GM19238 (cell line): Measurements from ENCODE around the gene ST8SIA6.
"Not testable (repeated sequence)": the region's sequence is repeated elsewhere in the genome, so short reads cannot be mapped to it uniquely, and the experiment has no call there.

ENCODE experiments used
- DNase-seq: peaks from one replicate; pipeline ENCODE4 v3.0.0; 2011; ENCODE audit warnings: low spot score; ENCODE audit not compliant: insufficient read length

Gene ST8SIA6

DNA sequence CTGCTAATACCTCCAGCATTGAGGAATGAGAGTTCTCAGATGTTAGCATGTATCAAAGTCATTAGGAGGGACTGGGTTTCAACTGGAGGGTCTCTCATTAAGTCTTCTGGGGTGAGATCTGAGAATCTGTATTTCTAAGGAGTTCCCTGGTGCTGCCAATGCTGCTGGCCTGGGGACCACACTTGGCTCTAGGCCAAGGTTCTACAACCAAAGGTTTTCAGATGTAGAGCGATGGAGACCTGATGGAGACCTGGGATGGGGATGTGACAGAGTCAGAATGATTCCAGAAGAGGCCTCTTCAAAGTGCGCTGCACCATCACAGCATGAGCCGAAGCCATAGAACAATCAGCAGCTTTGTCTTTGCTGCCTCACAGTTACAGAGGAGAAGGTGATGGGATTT, 27.2 kb downstream of the ST8SIA6 start:
- DNase-seq, result no peak

DNA sequence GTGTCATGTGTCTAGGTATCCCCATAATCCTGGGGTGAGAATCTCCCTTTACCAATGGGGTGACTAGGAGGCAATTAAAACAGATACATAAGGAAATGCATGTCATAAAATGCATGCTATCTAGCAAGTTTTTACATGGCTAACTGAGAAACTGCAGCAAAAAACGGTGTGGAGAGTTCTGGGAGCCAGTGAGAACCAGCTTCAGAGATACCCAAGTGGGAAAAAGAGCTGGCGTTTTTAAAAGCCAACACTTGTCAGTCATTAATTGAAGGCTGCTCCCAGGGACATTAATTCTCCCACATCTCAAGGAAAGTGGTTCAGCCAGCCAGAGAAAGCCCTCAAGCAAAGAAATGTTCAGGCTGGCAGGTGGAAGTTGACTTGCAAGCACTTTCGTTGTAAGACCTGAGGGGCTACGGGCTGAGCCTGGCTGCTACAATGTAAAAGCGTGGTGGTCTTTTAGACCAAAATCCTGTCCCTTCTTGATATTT, 28.1 kb downstream of the ST8SIA6 start:
- DNase-seq, result no peak

DNA sequence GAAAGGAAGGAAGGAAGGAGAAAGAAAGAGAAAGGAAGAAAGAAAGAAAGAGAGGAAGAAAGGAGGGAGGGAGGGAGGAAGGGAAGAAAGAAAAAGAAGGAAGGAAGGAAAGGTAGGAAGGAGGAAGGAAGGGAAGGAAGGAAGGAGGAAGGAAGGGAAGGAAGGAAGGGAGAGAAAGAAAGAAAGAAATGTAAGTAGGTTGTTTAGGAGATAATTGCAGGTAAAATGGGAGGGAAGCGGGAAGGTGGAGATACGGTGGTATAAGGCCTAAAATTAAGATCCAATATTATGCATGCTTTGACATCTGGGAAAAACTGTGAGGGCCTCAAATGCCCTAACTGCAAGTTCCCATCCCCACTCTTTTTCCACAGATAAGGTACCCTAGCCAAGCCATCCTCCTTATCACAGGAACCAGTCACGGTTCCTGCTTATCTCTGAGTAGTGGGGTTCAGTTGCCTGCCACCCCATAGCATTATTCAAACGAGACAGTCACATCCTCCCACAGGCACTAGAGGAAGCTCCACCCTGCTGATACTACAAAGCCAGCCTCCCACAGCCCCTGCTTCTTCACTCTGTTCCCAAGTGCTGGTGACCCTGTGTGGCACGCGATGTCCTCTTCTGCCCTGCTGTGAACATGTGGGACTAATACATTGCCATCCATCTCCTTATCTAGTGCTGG, 28.7 kb downstream of the ST8SIA6 start:
- DNase-seq, result no peak

DNA sequence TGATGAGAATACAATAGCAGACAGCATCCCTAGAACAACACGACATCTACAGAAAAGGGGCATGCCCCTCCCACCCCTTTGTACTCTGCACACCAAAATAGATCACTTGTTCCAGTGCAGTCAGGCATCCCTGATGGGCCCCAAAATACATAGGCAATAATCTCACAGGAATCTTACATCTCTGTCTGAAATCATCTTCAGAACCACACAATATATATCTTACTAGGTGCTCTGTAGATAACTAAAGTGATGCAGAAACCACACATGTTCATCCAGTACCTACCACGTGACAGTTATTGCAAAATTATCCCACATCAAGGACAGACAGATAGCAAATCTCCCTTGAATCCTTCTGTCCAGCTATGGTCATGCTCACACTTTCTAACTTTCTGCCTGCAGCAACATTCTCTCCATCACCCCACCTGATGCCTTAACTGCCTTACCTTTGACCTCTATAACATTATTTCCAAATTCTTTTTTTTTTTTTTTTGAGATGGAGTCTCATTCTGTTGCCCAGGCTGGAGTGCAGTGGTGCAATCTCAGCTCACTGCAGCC, 30.7 kb downstream of the ST8SIA6 start:
- no peak for DNase-seq

DNA sequence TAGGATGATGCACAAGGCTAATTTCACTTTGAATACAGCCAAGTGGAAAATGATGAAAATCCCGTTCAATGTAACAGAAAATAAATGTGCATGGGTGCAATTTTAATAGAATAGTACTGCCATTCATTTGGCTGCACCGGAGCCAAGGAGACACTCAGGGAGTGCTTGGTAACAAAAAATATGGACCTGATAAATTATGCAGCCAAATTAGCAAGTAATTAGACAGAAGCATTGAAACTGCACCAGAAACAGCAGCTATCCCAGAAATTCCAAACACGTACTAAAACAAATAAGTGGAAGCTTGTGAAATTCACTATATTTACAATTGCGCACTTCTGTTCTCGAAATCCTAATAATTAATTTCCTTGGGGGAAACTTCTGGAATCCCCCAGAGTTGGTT, 31.5 kb downstream of the ST8SIA6 start:
- DNase-seq, result no peak

DNA sequence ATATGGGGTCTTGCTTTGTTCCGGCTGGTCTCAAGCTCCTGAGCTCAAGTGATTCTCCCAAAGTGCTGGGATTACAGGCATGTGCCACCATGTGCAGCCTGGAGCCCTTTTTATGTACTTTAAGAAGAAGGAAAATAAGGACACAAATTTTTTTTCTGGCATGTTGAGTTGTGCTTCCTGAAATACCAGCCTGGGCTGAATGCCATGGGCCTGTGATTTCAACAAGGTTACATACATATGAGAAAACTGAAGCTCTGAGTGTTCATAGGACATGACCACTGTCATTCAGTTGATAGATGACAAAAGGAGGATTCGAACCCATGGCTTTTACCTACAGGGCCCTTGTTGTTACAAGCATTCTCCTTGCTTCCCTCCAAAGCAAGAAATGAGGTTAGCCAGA, 36.1 kb downstream of the ST8SIA6 start:
- DNase-seq, result no peak

DNA sequence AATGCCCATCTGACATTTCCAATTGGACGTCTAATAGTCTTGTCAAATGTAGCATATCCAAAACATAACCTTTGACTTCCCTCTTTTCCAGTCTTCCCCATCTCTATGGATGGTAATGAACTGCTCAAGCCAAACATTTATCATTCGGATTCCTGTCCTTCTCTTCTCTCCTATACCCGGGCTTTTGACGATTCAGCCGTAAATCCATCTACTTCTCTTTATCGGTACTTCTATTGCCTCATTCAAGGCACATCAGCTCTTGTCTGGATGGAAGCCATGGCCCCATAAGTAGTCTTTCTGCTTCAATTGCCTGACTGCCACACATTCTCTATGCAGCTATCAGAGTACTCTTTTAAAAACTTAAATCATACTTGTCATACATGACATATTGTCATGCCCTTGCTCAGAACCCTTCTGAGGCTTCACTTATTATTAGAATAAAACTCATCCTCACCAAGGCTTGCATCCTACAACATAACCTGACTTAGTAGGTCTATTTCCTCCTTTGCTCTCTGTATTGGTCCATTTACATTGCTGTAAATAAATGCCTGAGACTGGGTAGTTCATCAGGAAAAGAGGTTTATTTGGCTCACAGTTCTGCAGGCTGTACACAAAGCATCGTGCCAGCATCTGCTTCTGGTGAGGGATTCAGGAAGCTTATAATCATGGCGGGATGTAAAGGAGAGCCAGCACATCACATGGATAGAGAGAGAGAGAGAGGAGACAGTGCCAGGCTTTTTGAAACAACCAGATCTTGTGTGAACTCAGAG, 37.8 kb downstream of the ST8SIA6 start:
- no peak for DNase-seq

DNA sequence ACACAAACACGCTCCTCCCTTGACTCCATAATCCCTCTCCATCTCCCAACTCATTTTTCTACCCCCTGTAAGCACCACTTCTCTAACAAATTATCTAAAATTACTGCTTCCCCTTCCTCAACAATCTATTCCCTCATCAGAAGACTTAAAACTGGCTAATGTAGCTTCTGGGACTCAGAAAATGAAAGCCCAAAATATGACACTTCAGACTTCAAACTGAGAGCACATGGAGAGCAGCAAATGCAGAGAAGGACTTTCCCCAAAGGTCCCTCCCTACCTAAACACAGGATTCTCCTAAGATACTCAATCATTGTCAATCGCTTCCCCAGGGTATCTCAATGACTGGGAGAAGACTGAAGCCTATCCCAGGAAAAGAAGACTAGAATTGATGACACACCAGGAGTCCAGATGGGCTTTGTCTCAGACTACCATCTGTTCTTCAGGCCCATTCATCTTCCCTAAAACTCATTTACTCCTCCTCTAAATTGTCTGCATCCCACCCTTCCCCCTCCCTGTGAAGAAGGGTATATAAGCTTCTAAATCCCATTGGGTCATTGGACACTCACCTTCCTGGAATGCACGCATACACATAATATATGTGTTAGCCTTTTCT, 39.2 kb downstream of the ST8SIA6 start:
- DNase-seq, result no peak

DNA sequence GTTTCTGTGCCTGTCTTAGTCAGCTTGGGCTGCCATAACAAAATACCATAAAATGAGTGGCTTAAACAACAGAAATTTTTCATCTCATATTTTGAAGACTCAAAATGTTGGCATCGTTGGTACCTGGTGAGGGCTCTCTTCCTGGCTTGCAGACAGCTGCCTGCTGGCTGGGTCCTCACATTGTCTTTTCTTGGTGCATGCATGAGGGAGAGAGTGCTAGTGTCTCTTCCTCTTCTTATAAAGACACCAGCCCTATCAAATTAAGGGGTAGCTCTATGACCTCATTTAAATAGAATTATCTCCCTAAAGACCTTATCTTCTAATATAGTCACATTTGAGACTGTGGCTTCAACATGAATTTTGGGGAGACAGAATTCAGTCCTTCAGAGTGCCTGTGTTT, 39.9 kb downstream of the ST8SIA6 start:
- DNase-seq, result no peak

DNA sequence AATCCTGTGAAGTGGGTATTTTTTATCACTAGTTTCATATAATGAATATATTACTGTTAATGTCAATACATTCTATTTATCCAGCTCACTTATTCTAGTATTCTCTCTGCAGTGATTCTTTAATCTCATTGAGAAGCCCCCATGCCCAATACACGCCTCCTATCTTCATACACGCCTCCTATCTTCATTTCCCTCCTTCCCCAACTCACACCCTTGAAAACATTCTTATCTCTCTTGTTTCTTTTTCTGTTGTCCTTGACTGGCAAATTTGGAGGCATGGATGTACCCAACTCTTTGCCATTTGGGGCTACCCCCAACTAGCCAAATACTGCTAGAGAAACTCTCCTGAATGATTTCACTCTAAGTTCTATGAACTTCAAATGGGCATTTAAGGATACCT, 40.5 kb downstream of the ST8SIA6 start:
- no peak for DNase-seq

DNA sequence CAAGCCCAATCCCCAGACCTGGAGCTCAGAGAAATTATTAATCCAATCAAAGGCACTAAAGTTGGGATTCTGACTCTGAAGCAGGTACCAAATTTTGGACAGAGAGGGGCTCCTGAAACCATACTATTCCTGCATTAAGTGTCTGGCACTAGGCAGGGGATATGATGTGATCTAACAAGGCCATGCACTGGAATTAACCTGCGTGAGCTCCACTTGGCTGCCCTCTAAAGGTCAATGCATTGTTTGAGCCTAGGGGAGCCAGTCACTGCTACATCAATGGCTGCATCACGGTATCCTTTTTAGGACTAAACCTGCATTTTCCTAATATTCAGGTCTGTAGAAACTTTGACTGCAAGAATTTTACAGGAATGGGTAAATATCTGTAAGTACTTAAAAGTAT, 42.1 kb downstream of the ST8SIA6 start:
- no peak for DNase-seq

DNA sequence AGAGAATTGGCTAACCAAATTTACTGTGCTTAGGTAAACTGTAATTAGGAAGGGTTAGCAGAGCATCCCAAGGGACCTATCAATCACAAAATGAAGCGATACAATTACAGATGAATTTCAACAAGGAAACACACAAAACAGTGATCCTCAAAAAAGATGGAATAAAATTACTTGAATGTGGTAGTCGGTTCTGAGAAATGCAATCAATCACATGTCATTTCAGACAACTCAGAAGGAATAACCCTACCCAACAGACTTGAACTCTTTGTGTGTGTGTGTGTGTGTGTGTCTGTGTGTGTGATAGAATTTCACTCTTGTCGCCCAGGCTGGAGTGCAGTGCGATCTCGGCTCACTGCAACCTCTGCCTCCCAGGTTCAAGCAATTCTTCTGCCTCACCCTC, 43.5 kb downstream of the ST8SIA6 start:
- no peak for DNase-seq

DNA sequence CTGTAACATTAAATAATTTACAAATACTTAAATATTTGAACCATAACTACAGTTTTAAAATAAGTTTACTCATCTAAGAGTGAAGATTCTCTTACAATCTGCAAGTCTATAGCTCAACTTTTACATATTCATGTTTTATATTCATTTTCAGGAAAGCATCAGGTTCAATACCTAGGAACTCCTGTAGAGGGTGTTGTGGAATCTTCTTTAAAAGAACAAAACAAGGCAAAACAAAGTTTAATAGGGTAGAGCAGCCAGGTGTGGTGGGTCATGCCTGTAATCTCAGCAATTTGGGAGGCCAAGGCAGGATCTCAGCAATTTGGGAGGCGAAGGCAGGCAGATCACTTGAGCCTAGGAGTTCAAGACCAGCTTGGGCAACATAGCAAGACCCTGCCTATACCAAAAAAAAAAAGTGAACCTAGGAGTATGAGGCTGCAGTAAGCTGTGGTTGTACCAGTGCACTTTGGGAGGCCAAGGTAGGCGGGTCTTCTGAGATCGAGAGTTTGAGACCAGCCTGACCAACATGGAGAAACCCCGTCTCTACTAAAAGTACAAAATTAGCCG, 45.1 kb downstream of the ST8SIA6 start:
- DNase-seq, result no peak

DNA sequence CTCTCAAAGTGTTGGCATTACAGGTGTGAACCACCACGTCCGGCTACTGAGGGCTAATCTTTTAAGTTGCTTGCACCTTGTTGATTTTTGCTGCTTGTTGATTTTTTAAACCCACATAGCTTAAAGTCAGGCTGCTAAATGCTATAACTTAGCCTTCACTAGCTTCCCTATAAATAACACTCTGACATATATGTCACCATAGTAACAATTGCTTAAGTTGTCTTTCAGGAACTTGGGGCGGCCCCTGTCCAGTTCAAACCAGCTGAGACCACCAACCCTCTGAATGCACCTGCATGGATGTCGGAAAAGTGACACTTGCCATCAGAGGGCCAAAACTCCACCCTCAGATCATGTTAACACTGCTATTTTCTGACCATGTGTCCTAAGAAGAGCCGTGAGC, 47.3 kb downstream of the ST8SIA6 start:
- no peak for DNase-seq

DNA sequence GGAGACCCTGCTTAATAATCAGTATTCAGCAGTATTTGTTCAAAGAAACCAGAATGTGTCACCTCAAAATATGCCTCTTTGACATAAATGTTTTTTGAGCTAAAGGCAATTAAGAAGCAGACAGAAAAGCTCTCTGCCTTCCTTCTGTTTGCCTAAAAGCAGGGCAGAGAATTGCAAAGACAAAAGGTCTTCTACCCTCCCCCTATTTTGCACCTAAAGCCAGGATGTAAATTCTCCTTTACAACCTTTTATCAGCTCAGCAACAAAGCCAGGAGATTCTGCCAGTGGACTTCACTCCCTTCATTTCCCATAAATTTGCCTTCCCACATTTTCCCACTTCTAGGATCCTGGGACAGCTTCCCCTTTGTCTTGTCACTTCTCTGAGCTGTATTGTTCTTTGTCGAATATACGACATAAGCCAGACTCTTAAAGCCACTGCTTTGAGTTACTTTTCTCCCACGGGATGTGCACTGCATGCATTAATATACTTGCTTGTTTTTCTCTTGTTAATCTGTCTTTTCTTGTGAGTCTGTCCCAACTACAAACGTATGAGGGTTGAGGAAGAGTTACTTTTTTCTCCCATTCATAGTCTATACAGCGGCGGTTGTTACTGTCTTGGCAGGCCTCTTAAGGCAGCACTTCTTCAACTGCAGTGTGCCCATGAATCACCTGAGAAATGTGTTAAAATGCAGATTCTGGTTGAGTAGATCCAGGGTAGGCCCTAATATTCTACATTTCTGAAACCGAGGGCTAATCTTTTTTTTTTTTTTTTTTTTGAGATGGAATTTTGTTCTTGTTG, 48.2 kb downstream of the ST8SIA6 start:
- DNase-seq, result no peak

DNA sequence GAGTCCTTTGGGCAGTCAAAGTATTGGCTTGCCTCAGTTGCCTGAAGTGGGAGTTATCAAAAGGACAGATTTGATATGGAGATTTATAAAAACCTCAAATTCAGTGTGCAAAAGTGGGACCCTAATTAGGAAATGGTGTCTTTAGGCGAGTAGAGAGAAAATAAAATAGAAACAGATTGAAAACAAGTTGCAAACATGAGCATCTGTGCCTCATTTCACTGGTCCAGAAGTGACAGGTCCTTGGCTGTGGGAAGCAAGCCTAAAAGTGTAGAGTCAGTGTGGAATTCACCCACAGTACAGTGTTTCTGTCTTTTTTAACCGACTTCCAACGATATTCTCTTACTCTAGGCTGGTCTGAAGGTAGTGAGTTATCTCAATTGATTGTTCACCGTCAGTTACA, 51.2 kb downstream of the ST8SIA6 start:
- no peak for DNase-seq

DNA sequence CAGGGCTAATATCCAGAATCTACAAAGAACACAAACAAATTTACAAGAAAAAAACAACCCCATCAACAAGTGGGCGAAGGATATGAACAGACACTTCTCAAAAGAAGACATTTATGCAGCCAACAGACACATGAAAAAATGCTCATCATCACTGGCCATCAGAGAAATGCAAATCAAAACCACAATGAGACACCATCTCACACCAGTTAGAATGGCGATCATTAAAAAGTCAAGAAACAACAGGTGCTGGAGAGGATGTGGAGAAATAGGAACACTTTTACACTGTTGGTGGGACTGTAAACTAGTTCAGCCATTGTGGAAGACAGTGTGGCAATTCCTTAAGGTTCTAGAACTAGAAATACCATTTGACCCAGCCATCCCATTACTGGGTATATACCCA, 52.4 kb downstream of the ST8SIA6 start:
- DNase-seq, result not testable (repeated sequence)

DNA sequence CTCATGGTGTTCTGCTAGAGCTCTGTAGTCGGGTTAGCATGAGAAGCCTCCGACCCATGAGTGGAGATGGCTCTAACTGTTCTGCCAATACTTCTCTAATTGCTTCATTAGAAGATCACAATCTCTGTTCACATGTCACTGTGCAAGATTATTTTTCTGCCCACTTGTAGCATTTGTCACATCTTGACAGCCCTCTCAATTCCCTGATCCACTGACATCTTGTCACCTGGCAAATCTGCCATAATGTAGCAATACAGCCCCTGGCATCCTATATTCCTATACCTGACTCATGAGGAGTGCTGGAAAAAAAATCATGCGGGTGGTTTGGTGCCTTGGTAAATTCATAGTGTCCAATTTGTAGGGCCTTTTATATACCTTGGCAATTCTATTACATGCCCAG, 58.4 kb downstream of the ST8SIA6 start:
- DNase-seq, result no peak

DNA sequence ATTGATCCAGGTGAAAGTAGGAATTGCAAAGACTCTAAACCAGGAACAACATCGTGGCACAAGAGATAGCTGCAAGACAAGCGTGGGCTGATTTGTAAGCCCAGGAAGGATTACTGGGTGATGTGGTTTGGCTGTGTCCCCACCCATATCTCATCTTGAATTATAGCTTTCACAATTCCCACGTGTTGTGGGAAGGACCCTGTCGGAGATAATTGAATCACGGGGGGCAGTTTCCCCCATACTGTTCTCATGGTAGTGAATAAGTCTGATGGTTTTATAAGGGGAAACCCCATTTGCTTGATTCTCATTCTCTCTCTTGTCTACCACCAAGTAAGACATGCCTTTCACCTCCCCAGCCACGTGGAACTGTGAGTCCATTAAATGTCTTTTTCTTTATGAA, 59.5 kb downstream of the ST8SIA6 start:
- no peak for DNase-seq

DNA sequence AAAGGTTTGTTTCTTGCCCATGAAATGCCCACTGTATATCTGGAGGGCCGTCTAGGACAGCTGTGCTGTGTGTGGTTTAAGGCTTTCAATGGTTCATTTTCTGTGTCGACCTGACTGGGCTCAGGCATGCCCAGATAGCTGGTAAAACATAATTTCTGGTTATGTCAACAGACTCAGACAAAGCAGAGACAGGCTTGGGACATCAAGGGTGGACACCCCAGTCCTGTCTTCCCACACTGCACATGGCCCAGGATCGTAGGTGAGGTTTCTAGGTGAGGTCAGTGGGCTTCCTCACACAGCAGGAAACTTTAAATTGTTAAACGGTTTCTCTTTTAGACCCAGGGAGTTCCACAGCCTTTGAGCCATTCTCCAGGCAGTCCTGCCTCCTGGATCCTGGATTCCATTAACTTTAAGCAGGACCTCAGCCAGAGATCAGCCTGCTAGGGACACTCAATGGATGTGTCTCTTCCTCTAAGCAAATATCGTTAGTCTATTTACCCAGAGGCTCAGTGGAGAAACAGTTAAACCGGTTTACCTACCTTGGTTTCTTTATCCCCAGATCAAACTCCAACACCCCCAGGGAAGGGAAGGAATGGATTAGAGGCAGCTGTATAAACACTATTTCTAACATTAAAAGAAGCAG, 66.4 kb downstream of the ST8SIA6 start:
- DNase-seq, result no peak

DNA sequence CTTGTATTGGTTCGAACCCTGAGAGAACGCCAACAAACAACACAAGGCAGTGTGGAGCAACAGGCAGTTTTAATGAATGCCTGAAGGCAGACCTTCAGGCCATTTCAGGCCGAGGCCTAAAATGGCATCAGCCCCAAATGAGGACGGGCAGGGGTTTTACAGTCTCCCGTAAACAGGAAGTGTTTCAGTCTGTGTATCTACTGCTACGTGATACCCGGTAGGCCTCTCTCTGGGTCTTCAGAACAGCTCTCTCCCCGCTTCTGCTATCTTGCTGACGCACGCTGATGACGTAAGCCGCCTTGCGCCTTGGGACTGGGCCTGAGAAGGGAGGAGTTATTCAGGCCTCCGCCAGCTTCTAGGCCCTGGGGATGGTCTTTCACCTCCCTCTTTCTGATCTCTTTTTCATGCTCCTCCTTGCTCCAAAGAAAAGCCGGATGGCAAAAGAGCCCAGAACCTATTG, 67.7 kb downstream of the ST8SIA6 start:
- no peak for DNase-seq
